Neural cell (in vitro differentiated cells): ENCODE measurements around the gene PARM1. TPM values are rescaled to one million over a fixed set of nuclear protein-coding genes. Genes with fewer than 3 reads are reported as not detected.

ENCODE experiments used
- H2AFZ ChIP-seq: fragments of 200-600, 300-800 bp; sonication (generic), shearing (Covaris generic); 2 replicates; pipeline ENCODE4 v1.6.0; 2014; ENCODE audit warnings: low read depth, mild to moderate bottlenecking, antibody characterized with exemption, low read length, moderate library complexity
- H3F3A ChIP-seq: fragments of 200-600 bp; shearing (Covaris generic); 2 replicates; pipeline ENCODE4 v1.6.1; 2016; ENCODE audit warnings: mild to moderate bottlenecking, moderate library complexity, mixed read lengths, antibody characterized with exemption, low read length; ENCODE audit not compliant: insufficient read depth, poor library complexity, severe bottlenecking
- H3K27ac ChIP-seq: fragments of 200-600, 300-800 bp; sonication (generic), shearing (Covaris generic); 2 replicates; pipeline ENCODE4 v1.5.1; 2014; ENCODE audit warnings: mild to moderate bottlenecking, low read length, moderate library complexity
- H3K27me3 ChIP-seq: fragments of 300-800, 200-600 bp; sonication (generic), shearing (Covaris generic); 2 replicates; pipeline ENCODE4 v1.6.0; 2014; ENCODE audit warnings: mild to moderate bottlenecking, low read depth, low read length, moderate library complexity; ENCODE audit not compliant: insufficient read depth
- H3K36me3 ChIP-seq: fragments of 300-800, 200-600 bp; sonication (generic), shearing (Covaris generic); 2 replicates; pipeline ENCODE4 v1.5.1; 2014; ENCODE audit warnings: mild to moderate bottlenecking, antibody characterized with exemption, low read length, moderate library complexity; ENCODE audit not compliant: insufficient read depth
- H3K4me2 ChIP-seq: fragments of 300-800, 200-600 bp; sonication (generic), shearing (Covaris generic); 2 replicates; pipeline ENCODE4 v1.6.0; 2014; ENCODE audit warnings: mild to moderate bottlenecking, low read length
- H3K4me3 ChIP-seq: fragments of 300-800, 200-600 bp; sonication (generic), shearing (Covaris generic); 2 replicates; pipeline ENCODE4 v1.5.1; 2014; ENCODE audit warnings: mild to moderate bottlenecking, low read length, moderate library complexity
- H3K79me2 ChIP-seq: fragments of 200-600 bp; shearing (Covaris generic); replicated peaks from 2 replicates; pipeline ENCODE4 v1.6.0; 2014; ENCODE audit warnings: mild to moderate bottlenecking, low read length, moderate library complexity; ENCODE audit not compliant: insufficient read depth
- H3K9ac ChIP-seq: fragments of 300-800, 200-600 bp; sonication (generic), shearing (Covaris generic); 2 replicates; pipeline ENCODE4 v1.6.1; 2016; ENCODE audit warnings: mild to moderate bottlenecking, low read length, mixed read lengths
- H3K9me2 ChIP-seq: fragments of 200-600 bp; shearing (Covaris generic); 2 replicates; pipeline ENCODE4 v1.6.1; 2016; ENCODE audit warnings: mild to moderate bottlenecking, low read length, mixed read lengths; ENCODE audit not compliant: insufficient read depth
- H3K9me3 ChIP-seq: fragments of 200-600, 300-800 bp; sonication (generic), shearing (Covaris generic); 2 replicates; pipeline ENCODE4 v1.6.1; 2016; ENCODE audit warnings: mild to moderate bottlenecking, mixed run types, low read length, moderate library complexity, mixed read lengths
- H4K20me1 ChIP-seq: fragments of 200-600 bp; shearing (Covaris generic); 2 replicates; pipeline ENCODE4 v1.6.1; 2016; ENCODE audit warnings: mild to moderate bottlenecking, mixed run types; ENCODE audit not compliant: insufficient read depth
- CTCF ChIP-seq: fragments of 450-650 bp; IDR thresholded peaks from 2 replicates; pipeline ENCODE4 v1.5.1; 2014; ENCODE audit warnings: antibody characterized with exemption, mild to moderate bottlenecking, moderate library complexity; ENCODE audit not compliant: poor library complexity, severe bottlenecking
- EP300 ChIP-seq: fragments of 450-650 bp; conservative IDR thresholded peaks from 2 replicates; pipeline ENCODE4 v1.6.1; 2014; ENCODE audit warnings: antibody characterized with exemption, mild to moderate bottlenecking, moderate library complexity; ENCODE audit not compliant: poor library complexity, severe bottlenecking
- EZH2 ChIP-seq: fragments of 200-600, 300-800 bp; shearing (Covaris generic), sonication (generic); IDR thresholded peaks from 2 replicates; pipeline ENCODE4 v1.6.1; 2014; ENCODE audit warnings: antibody characterized with exemption, low read length, borderline replicate concordance, mild to moderate bottlenecking; ENCODE audit not compliant: insufficient read depth, poor library complexity, severe bottlenecking
- MXI1 ChIP-seq: fragments of 450-650 bp; conservative IDR thresholded peaks from 2 replicates; pipeline ENCODE4 v1.6.1; 2014; ENCODE audit warnings: antibody characterized with exemption, mild to moderate bottlenecking; ENCODE audit not compliant: poor library complexity, severe bottlenecking
- POLR2AphosphoS5 ChIP-seq: IDR thresholded peaks from 2 replicates; pipeline ENCODE4 v1.6.1; 2012
- RAD21 ChIP-seq: fragments of 450-650 bp; conservative IDR thresholded peaks from 2 replicates; pipeline ENCODE4 v1.6.1; 2014; ENCODE audit warnings: antibody characterized with exemption, mild to moderate bottlenecking, moderate library complexity
- REST ChIP-seq: IDR thresholded peaks from 2 replicates; pipeline ENCODE4 v1.6.1; 2012; ENCODE audit warnings: borderline replicate concordance
- SMC3 ChIP-seq: fragments of 450-650 bp; conservative IDR thresholded peaks from 2 replicates; pipeline ENCODE4 v1.6.1; 2014; ENCODE audit warnings: antibody characterized with exemption, mild to moderate bottlenecking, moderate library complexity; ENCODE audit not compliant: poor library complexity
- TAF1 ChIP-seq: IDR thresholded peaks from 2 replicates; pipeline ENCODE4 v1.6.1; 2012; ENCODE audit warnings: low read depth
- polyA plus RNA-seq: library from polyadenylated mRNA; depleted of rRNA; stranded (reverse); fragments of >200 nt; gene quantifications from 2 replicates; pipeline ENCODE4 v1.2.3, GENCODE V29; 2014

Gene PARM1
- polyA plus RNA-seq, 1 donor from 2014 or later = 1.3 TPM

GRCh38 chr4:74886484-74886883 lies 46.4 kb upstream of the PARM1 start:
- TF ChIP-seq RAD21 (no peak), SMC3 (no peak), EZH2 (no peak), TAF1 (no peak), POLR2AphosphoS5 (no peak), REST (no peak), MXI1 (no peak)
- Histone ChIP-seq H3K79me2 (no peaks in the 10 kb centered on the region), H2AFZ (no peak overlapping the region), H3K27me3 (no peaks in the 10 kb centered on the region), H3F3A (no peaks in the 10 kb centered on the region), H4K20me1 (no peaks in the 10 kb centered on the region), H3K9ac (no peak overlapping the region), H3K9me2 (no peaks in the 10 kb centered on the region), H3K36me3 (no peaks in the 10 kb centered on the region), H3K4me3 (no peak overlapping the region), H3K27ac (no peak overlapping the region), H3K4me2 (no peak overlapping the region), H3K9me3 (no peaks in the 10 kb centered on the region)

GRCh38 chr4:74890341-74890740 lies 42.6 kb upstream of the PARM1 start:
- H3K9me3 ChIP-seq = no peaks in the 10 kb centered on the region
- no peak overlapping the region for H2AFZ ChIP-seq
- H3K4me3 ChIP-seq = no peak overlapping the region
- H3K9me2 ChIP-seq = no peaks in the 10 kb centered on the region
- H3K79me2 ChIP-seq = no peaks in the 10 kb centered on the region
- no peaks in the 10 kb centered on the region for H3K36me3 ChIP-seq
- H3F3A ChIP-seq = no peaks in the 10 kb centered on the region
- TF ChIP-seq EP300 = no peak
- no peak for TF ChIP-seq MXI1
- TF ChIP-seq POLR2AphosphoS5 = no peak
- TF ChIP-seq CTCF = no peak
- TF ChIP-seq TAF1 = no peak
- no peak for TF ChIP-seq RAD21
- TF ChIP-seq SMC3 = no peak
- no peak for TF ChIP-seq EZH2
- TF ChIP-seq REST = no peak
- H3K27me3 ChIP-seq = no peaks in the 10 kb centered on the region
- no peak overlapping the region for H3K9ac ChIP-seq
- no peak overlapping the region for H3K4me2 ChIP-seq
- no peak overlapping the region for H3K27ac ChIP-seq
- H4K20me1 ChIP-seq = no peaks in the 10 kb centered on the region
